Measurements from ENCODE around the gene PFDN2.

The PFDN2 gene

DNA sequence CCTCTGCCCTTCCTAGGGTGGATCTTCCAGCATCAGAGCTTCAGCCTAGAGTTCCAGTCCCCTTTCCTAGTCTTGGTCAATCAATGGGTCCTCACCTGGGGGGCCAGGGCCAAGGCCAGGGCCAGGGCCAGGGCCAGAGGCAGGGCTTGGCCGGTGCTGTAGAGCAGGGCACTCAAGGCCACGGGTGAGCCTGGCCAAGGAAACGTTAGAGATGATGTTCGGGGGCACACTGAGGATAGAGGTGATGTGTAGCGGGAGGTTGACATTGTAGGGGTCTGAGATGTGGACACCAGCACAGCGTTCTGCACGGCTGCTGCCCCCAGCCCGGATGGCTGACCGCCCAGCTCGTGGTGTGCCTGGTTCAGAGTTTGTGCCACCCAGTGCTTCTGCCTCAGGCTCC lies 66.6 kb downstream of the PFDN2 start:
- DNase-seq (ENCODE audit: low read depth in 2 of 2) = no peak
